NCI-H146 (cell line): ENCODE data around the gene ADD3.

Experiments used
- DNase-seq: peaks from one replicate; lab custom pipeline; 2025; lab: John Stamatoyannopoulos, UW

The ADD3 gene, protein sequence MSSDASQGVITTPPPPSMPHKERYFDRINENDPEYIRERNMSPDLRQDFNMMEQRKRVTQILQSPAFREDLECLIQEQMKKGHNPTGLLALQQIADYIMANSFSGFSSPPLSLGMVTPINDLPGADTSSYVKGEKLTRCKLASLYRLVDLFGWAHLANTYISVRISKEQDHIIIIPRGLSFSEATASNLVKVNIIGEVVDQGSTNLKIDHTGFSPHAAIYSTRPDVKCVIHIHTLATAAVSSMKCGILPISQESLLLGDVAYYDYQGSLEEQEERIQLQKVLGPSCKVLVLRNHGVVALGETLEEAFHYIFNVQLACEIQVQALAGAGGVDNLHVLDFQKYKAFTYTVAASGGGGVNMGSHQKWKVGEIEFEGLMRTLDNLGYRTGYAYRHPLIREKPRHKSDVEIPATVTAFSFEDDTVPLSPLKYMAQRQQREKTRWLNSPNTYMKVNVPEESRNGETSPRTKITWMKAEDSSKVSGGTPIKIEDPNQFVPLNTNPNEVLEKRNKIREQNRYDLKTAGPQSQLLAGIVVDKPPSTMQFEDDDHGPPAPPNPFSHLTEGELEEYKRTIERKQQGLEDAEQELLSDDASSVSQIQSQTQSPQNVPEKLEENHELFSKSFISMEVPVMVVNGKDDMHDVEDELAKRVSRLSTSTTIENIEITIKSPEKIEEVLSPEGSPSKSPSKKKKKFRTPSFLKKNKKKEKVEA

DNA sequence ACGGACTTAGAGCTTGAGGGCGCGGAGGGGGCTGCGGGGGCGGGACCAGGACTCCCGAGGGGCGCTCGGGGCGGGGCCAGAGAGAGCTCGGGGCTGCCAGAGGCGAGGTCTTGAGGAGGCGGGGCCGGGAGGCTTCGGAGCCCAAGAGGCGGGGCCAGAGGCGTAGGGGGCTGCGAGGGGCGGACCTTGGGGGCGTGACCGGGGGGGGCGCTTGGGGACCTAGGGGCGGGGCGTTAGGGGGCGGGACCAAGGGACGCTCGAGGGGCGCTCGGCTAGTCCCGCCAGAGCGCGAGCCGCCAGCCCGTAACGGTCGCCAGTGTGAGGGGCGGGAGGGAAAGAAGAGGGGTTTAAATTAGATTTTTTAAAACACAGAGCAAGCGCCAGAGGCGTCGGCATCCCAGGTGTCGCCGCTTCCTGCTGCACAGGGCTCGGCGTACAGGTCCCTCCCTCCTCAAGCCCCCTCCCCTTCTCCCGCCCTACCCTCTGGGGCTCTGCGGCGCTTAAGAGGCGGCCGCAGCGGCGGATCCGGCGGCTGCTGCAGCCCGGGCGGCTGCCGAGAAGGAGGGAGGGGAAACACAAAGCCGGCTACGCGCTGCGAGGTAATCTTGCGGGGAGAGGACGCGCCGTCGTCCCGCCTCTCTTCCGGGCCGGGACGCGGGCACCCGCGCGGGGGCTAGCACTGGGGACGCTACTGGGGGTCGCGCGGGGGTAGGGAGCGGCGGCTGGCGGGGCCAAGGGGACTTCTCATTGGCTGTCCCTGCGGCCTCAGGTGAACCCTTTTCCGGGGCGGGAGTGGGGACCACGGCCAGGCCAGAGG, at the start of gene ADD3:
Gene ADD3, plus strand, starts transcription at position 284 of the 817 bp plus-strand sequence. CDS start 92,670 bp downstream, outside the sequence.
- peak; percentile 97 for DNase-seq

DNA sequence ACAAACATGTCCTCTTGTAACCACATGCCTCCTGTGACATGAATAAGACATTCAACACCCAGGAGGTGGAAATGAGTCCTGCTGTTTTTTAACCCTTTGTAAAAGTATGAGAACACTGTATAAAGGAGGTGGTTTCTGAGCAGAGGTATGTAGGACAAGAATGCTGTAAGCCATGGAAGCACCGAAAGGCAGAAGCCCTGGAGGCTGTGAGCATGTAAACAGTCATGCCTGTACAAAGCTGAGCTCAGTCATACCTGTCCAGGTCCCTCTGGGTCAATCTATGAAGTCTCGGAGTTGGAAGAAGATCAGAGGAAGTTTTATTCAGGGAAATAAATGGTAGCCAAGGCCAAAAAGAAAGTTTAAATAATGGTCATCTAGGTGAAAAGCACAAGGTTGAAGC, 49.7 kb upstream of the ADD3 start:
- DNase-seq: peak; percentile 17

DNA sequence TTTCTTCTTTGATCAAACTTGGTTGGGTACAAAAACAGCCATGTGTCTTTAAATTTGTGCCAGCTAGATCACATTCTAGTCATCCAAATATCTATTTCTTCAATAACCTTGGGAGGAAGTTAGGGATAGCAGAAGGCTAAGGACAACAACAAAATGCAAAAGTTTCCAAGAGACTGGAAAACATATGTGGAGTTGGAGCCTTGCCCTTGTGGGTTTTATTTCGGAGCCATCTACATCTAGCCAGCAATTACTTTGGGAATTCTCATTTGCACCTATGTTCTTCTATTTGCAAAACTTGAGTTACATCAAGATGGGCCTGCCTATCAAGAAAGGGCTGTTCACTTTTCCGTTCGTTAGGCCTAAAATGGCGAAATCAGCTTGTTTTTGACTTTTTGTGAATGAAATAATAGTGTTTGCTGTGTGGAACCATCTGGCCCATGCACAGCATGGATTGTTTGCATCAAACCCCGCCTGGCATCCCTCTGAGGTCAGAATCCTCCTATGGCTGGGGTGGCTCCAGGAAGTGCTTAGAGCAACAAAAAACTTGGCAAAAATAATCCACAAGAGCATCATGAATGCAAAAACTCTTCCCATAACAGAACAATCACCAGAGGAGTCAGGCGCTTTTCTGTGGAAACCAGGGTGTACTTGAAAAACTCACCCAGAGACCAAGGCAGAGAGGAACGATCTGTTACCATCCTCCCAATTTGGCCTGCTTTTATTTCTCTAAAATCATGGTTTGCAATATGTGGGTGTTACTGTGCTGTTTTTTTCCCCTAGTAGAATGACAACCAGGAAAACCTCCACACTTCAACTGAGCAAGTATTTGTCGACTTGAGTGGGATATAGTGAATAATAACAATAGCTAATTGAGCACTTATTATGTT, 48.3 kb upstream of the ADD3 start:
- peak; percentile 3 for DNase-seq

DNA sequence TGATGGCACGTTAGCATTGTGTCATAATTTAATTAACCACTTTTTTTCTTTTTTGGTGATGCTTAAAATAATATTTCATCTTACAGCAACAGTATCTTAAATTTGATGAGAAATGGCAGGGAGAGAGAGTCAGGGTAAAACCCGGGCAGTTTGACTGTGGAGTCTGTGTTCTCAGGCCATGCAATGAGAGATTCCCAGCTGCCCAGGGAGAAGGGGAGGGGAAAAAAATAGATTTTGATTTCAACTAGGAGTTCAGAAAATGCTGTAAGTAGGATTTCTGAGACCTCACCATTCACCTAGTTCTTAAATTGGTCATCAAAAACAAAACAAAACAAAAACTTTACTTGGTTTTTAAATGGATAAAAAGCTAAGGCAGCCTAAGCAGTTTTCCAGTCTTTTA, 47.1 kb upstream of the ADD3 start:
- DNase-seq: no peak

DNA sequence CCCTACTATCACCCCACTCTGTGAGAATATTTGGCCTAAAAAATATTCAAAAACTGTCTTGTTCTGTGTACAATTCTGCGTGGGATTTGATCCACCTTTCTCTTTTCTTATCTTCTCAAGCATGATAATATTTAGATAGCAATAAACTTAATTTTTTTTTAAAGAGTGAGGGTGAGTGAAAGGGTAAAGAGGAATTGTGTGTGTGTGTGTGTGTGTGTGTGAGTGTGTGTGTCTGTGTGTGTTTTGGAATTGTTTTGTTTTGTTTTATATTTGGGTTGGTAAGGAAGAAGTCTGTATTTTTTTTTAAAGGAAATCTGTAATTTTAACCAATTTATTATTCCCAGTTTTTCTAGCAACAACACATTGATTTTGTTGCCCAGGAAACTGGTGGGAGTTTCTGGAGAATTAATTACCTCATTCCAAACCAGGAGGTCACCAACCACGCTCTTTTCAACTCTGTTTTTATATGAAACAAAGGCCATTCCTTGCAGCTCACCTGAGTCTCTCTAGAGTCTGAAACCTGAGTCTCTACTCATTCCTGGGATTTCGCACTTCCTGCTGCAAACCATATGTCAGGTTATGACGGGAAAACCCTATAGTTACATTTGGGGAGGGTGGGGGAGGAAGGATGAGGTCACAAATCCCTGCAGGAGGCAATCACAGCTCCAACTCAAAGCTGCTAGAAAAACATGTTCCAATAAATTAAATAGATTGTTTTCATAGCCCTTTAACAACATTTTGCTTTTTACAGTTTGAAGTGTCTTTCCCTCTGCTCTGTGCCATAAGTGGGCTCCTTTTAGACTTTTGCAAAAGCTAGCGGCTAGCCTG, 46.4 kb upstream of the ADD3 start:
- peak; percentile 76 for DNase-seq

DNA sequence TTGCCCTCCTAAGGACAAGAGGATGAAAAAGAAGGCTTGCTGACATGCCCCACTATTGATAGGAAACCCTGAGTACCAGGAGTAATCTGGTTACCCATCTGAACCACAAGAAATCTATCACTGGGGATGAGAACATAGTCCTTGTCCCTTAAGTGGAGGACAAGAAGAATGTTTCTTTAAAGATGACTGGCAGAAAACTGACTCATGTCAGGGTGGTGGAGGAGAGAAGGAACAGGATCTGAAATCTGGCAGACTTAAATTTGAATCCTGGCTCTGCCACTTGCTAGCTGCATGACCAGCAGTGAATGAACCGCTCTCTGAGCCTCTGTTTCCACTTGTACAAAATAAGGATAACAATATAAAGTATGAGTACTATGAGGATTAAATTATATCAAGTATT, 45.5 kb upstream of the ADD3 start:
- no peak for DNase-seq

DNA sequence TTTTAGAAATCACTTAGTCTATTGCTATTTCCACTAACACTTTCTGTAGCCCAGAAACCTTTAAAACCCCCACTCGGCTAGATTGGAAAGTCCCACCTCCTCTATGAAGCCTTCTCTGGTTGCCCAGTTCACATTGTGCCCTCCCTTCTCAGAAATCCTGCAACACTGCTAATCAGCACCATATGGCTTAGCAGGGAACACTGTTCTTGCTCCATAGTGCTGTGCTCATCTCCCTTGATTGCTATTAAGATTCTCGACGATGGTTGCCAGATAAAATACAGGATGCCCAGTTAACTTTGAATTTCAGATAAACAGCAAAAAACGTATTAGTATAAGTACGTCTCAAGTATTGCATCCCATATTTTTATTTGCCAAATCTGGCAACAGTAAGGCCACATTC, 44.3 kb upstream of the ADD3 start:
- no peak for DNase-seq

DNA sequence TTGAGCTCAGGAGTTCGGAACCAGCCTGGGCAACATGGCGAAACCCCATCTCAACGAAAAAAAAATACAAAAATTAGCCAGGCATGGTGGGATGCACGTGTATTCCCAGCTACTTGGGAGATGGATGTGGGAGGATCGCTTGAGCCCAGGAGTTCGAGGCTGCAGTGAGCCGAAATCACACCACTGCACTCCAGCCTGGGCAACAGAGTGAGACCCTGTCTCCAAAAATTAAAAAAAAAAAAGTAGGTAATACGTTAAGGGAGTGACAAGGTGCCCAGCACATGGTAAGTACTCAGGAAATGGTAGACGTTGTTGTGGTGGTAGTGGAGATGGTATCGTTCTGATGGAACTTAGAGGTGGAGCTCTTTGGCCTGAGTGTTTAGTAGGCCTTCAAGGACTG, 43.5 kb upstream of the ADD3 start:
- no peak for DNase-seq

DNA sequence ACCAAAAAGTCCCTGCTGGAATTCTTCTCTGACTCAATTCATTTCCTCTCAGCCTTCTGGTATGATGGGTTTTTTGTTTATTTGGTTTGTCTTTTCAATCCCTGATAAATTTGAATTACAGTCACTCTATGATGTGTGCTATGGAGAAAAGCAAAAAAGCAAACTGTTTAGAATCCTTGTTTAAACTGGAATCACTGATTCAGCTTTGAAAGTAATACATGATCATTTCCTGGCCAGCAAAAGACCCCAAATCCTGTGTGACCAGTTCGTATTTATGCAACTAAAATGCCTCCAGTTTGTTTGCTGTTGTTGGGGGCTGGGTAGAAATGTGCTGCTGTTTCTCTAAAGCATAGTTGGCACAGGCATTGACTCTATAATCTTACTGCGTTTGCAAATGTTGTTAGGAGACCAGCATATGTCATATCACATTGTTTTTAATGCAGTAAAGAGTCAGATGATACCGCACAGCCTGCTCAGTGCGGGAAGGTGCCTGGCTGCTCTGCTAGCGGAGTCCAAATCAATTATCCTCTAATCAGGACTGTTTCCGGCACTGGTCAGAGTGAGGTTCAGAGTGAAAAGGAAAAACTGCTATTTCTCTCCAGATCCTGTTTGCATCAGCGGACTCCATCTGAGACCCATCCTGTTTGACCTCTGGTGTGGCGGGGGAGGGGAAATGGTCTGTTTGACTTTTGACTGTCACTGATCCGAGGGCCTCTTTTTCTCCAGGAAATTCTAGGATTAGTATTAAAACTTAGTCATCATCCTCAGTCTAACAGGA, 40.6 kb upstream of the ADD3 start:
- peak; percentile 11 for DNase-seq

DNA sequence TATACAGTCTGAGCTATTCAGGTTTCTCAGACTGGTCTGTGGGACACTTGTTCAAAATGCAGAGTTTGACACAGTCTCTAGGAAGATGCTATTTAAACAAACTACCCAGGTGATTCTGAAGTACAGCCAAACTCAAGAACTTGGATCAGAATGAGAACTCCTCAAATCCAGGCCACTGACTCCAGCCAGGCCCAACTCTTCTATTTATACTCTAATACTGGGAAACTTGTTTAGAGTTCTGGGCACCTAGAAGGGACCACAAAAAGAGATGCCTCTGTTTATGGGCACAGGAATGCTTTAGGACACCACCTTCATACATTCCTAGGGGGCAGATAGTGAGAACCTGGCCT, 40.1 kb upstream of the ADD3 start:
- no peak for DNase-seq

DNA sequence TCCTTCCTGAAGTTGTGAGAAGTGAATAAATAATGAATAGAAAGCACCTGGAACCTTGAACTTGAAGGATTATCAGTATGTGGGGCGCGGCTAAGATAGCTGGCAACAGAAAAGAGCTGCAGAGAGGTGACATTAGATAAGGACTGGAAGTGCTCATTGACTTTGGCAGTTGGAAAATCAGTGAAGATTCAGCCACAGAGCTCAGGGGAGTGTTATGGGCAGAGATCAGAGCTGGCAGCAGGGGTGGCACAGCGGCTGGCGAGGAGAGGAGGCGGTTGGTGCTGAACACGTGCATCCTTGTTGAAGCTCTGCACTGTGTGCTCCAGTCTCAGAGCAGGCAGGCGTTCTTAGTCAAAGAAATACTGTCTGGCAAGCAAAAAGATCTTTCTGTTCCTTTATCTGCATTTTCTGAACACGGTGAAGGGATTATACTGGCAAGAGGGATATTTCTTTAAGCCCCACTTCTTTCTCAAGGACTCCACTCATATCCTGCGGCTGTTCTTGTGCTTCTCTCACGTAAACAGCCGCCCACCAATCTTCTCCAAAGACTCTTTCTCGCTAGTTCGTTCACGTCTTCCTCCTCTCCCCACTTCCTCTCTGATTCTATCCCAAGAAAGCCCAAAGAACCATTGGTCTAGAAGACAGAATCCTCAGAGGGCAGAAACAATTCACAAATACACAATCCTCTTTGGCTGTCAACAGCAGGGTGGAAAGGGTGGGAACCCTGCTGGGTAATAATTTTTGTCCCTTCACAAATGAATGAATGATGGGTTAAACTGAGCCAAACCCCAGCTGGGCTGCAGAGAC, 38.6 kb upstream of the ADD3 start:
- no peak for DNase-seq

DNA sequence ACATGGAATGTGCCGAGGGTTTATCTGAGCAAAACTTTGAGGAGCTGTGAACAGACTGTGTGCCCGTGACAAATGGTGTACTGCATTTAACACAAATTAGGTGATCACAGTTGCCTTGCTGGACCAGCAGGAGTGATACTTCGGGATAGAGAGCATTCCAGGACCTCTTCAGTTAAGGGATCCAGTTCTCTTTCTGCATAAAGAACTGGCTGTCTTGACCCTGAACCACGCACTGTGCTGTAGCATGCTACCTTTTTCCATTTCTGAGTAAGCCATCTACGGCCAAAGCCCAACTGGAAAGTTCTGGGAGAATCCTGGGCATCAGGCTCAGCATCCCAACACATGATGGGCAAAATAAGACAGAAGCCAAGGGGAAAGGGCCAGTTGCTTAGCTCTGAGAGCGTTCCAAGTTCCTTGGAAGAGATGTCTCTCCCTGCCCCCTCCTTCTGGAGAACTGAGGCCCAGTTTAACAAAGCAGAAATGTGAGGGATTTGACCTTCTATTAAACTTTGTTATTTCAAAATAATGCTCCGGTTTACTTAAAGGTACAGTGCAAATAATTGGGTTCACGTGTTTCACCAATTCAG, 37.9 kb upstream of the ADD3 start:
- no peak for DNase-seq

DNA sequence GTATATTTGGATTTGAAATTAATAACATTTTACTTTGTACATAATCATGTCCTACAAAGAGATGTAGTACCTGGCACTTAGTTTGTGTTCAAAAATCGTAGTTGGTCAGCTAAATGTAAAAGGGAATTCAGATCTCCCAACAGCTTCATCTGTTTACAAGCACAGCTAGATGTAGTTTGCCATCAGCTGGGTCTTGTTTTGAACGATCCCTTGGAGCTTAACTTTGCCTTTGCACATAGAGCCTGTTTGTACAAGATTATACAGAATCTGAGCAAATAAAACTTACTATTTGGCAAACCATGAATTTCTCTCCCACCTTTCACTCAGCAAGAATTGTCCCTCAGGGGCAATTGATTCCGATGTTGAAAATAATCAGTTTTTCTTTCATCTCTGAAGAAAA, 36.1 kb upstream of the ADD3 start:
- DNase-seq: peak; percentile 20

DNA sequence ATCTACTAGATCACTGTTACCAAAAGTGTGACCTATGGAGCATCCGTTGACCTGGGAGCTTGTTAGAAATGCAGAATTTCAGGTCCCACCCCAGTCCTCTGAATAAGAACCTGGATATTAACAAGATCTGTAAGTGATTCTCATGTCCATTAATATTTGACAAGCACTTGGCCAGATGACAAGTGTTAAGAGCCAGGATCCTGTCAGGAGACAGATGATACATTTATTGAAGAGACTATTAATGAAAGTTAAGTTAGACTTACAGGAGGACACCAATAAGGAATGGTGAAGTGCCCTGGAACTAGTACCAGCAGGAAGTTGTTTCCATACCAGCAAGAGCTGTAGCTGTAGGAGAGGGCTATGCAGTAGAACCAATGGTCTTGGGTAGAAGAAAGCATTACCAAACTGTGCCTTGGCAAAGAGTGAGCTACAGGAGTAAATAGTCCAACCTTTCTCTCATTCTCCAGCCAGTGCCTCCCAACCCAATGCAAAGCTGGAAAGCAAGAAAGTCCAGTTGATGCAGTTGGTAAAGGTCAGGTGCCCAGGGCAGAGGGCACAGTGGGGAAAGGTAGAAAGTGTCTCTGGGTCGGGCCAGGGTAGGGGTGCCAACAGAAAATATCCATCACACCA, 35.3 kb upstream of the ADD3 start:
- no peak for DNase-seq

DNA sequence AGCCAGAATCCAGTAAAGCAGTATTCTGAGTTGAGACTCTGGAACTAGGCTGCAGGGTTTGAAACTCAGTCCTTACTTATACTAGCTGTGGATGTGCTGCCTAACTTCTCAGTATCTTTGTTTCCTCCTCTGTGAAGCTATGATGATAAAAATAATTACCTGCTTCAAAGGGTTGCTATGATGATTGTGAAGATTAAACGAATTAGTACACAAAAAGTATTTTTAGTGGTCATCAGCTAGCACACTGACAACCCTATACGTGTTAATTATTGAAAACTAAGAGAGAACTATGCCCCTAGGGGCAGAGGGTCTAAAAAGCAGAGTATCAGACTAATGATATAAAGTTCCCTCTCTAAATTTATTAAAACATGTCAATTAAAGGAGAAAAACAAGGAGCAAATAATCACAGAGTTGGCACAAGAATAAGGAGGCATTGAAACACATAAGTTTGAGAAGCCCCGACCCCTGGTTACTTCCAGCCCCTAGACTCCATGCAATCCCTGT, 34.4 kb upstream of the ADD3 start:
- no peak for DNase-seq

DNA sequence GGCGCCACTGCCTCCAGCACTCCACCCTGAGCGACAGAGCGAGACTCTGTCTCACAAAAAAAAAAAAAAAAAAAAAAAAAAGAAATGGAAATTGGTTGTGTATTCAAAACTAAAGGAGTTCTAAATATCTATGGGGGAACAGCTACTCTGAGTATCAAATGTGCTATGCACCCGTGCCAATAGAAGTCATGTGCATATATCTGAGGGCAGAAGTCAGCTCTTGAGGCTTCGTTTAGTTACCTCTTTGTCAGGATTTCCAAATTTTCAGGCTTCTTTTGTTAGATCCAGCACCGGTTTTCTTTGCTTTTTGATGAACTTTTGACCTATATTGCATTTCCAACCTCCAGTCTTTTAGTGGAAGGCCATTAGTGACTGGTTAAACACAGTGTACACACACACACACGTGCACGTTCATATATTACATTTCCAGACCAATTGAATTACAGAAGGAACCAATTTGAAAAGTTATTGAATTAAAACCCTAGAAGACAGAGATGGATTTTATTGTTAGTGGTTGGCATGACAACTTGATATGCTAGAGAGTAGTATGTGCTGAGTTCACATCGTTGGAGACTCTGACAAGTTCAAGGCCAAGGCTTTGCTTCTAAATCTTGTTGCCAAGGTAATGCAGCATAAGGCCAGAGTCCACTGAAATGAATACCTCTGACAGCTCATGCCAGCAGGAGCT, 33.1 kb upstream of the ADD3 start:
- peak; percentile 74 for DNase-seq
